Lower lobe of right lung (tissue), 2 donors: Measurements from ENCODE around the gene ZMYM4. TPM values are rescaled to one million over a fixed set of nuclear protein-coding genes. Genes with fewer than 3 reads are reported as not detected.

Experiments
- ATAC-seq, 2 donors: fragments of 200-7000 bp; cut with Tn5 transposase; one replicate each; pipeline ENCODE4 v1.9.1; 2020 to 2022; ENCODE audit warnings: mild to moderate bottlenecking in 2 of 2, moderate library complexity in 2 of 2
- DNase-seq: peaks from one replicate; pipeline ENCODE4 v3.0.0-alpha.2; 2020
- H3K27ac ChIP-seq: fragments of 200-600 bp; one replicate; pipeline ENCODE4 v1.8.0; 2022
- H3K27me3 ChIP-seq: fragments of 200-600 bp; one replicate; pipeline ENCODE4 v1.8.0; 2022; ENCODE audit warnings: low read depth
- H3K36me3 ChIP-seq: fragments of 200-600 bp; one replicate; pipeline ENCODE4 v1.8.0; 2022; ENCODE audit warnings: mild to moderate bottlenecking
- H3K4me1 ChIP-seq: fragments of 200-600 bp; one replicate; pipeline ENCODE4 v1.8.0; 2022
- H3K4me3 ChIP-seq: fragments of 200-600 bp; one replicate; pipeline ENCODE4 v1.8.0; 2022; ENCODE audit warnings: mild to moderate bottlenecking
- H3K9me3 ChIP-seq: fragments of 200-600 bp; one replicate; pipeline ENCODE4 v1.8.0; 2022
- intact Hi-C: fragments of 100-400 bp; cut with DNase I; formaldehyde crosslinking; loops from one replicate; pipeline ENCODE4 v1.11.0; 2022
- total RNA-seq: library from RNA; stranded (reverse); fragmentation: NEBNext Ultra II Directional; extraction: Animal tissue kit (Norgen Biotek cat#: 25700); gene quantifications from one replicate; pipeline ENCODE4 v1.2.1, GENCODE V29; 2021
- TF ChIP-seq, protein P1 (sequence below): fragments of 200-600 bp; IDR thresholded peaks from one replicate; pipeline ENCODE4 v1.8.0; 2022; ENCODE audit warnings: antibody characterized with exemption, mild to moderate bottlenecking
- donor health status: DM: no; HTN: yes; CAD: no; lungs with severe emphysema.

ZMYM4 gene
- total RNA-seq, 1 donor from 2014 or later = 48.4 TPM

DNA sequence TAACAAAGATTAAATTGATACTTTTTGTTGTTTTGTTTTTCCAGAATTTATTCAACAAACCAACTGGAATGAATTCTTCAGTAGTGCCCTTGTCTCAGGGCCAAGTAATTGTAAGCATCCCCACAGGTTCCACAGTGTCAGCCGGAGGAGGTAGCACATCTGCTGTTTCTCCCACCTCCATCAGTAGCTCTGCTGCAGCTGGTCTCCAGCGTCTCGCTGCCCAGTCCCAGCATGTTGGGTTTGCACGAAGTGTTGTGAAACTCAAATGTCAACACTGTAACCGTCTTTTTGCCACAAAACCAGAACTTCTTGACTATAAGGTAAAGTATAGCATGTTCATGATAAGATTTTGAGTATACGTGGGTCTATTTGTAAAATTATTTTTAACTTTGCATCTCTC, 118.5 kb downstream of the ZMYM4 start:
- Histone ChIP-seq H3K36me3 (peaks cover 69% of the 10 kb centered on the region), H3K4me1 (no peaks in the 10 kb centered on the region), H3K9me3 (no peaks in the 10 kb centered on the region), H3K27me3 (no peaks in the 10 kb centered on the region), H3K4me3 (no peak overlapping the region), H3K27ac (no peak overlapping the region)
- ATAC-seq (no peak), DNase-seq (no peak)
- intact Hi-C loops = no loop called here
- TF ChIP-seq, protein P1, sequence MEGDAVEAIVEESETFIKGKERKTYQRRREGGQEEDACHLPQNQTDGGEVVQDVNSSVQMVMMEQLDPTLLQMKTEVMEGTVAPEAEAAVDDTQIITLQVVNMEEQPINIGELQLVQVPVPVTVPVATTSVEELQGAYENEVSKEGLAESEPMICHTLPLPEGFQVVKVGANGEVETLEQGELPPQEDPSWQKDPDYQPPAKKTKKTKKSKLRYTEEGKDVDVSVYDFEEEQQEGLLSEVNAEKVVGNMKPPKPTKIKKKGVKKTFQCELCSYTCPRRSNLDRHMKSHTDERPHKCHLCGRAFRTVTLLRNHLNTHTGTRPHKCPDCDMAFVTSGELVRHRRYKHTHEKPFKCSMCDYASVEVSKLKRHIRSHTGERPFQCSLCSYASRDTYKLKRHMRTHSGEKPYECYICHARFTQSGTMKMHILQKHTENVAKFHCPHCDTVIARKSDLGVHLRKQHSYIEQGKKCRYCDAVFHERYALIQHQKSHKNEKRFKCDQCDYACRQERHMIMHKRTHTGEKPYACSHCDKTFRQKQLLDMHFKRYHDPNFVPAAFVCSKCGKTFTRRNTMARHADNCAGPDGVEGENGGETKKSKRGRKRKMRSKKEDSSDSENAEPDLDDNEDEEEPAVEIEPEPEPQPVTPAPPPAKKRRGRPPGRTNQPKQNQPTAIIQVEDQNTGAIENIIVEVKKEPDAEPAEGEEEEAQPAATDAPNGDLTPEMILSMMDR = no peak

GRCh38 chr1:35390600-35391494, 122.3 kb downstream of the ZMYM4 start:
- intact Hi-C loops = no loop called here
- TF ChIP-seq, protein P1 = no peak
- DNase-seq = no peak

GRCh38 chr1:35394386-35394785, 125.9 kb downstream of the ZMYM4 start:
- TF ChIP-seq, protein P1 = no peak
- Histone ChIP-seq H3K4me3 (no peak overlapping the region), H3K9me3 (no peaks in the 10 kb centered on the region), H3K27me3 (no peaks in the 10 kb centered on the region), H3K4me1 (no peaks in the 10 kb centered on the region), H3K27ac (no peak overlapping the region), H3K36me3 (peaks cover 95% of the 10 kb centered on the region)
- intact Hi-C loops = no loop called here
- no peak for DNase-seq
- ATAC-seq = no peak

More at GRCh38 chr1:35390600-35391494, 122.3 kb downstream of the ZMYM4 start:
- Histone ChIP-seq H3K9me3 (no peaks in the 10 kb centered on the region), H3K36me3 (peaks cover 91% of the 10 kb centered on the region), H3K4me1 (no peaks in the 10 kb centered on the region), H3K27me3 (no peaks in the 10 kb centered on the region), H3K4me3 (no peak overlapping the region), H3K27ac (no peak overlapping the region)
- no peak for ATAC-seq

DNA sequence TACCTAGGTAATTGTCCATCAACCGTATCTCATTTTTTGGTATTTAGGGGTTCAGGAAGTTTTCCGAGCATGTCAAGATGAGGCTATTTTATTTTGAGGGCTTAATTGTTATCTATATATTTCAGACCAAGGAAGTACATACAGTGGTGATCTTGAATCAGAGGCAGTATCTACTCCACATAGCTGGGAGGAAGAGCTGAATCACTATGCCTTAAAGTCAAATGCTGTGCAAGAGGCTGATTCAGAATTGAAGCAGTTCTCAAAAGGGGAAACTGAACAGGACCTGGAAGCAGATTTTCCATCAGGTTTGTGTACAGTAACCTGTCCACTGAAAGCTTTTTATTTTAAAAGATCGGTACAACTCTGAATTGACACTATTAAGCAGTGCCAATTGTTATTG, 130.2 kb downstream of the ZMYM4 start:
- TF ChIP-seq, protein P1 = no peak
- H3K36me3 ChIP-seq = peaks cover 90% of the 10 kb centered on the region
- no peak for ATAC-seq
- H3K27me3 ChIP-seq = no peaks in the 10 kb centered on the region
- no peaks in the 10 kb centered on the region for H3K9me3 ChIP-seq
- no peak overlapping the region for H3K4me3 ChIP-seq
- no peak overlapping the region for H3K27ac ChIP-seq
- DNase-seq = no peak
- no peaks in the 10 kb centered on the region for H3K4me1 ChIP-seq
- intact Hi-C loops = no loop called here

GRCh38 chr1:35401049-35401448, 132.5 kb downstream of the ZMYM4 start:
- Histone ChIP-seq H3K4me1 (no peaks in the 10 kb centered on the region), H3K27me3 (no peaks in the 10 kb centered on the region), H3K9me3 (no peaks in the 10 kb centered on the region), H3K36me3 (peaks cover 90% of the 10 kb centered on the region), H3K4me3 (no peak overlapping the region), H3K27ac (no peak overlapping the region)
- ATAC-seq (no peak), DNase-seq (no peak)
- intact Hi-C loops = no loop called here
- TF ChIP-seq, protein P1 = no peak
